Measurements from ENCODE around the gene SMIM43.
"Not testable (repeated sequence)": the region's sequence is repeated elsewhere in the genome, so short reads cannot be mapped to it uniquely, and the experiment has no call there.

SMIM43 gene

DNA sequence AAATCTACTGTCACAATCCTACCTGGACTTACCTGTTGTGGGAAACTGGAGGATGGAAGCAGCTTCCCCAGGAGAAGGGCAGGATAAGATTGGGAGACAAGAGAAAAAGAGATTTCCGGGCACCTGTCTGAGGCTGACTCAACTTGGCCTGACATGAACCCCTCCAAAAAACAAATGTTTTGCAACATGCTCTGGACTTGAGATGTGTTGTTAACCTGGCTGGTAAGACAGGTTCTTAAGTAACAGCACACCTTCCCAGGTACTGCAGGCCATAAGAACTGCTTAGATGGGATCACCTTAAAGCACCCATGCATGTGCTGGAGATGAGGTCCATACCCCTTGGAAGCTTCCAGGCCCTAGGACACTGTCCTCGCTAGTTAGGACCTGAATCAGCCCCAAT lies 4.4 kb upstream of the SMIM43 start:
- no peak overlapping the region for H3K4me3 ChIP-seq (ENCODE audit: low read length)
- DNase-seq (ENCODE audit: low read depth) = no peak
- TF ChIP-seq, protein P1, sequence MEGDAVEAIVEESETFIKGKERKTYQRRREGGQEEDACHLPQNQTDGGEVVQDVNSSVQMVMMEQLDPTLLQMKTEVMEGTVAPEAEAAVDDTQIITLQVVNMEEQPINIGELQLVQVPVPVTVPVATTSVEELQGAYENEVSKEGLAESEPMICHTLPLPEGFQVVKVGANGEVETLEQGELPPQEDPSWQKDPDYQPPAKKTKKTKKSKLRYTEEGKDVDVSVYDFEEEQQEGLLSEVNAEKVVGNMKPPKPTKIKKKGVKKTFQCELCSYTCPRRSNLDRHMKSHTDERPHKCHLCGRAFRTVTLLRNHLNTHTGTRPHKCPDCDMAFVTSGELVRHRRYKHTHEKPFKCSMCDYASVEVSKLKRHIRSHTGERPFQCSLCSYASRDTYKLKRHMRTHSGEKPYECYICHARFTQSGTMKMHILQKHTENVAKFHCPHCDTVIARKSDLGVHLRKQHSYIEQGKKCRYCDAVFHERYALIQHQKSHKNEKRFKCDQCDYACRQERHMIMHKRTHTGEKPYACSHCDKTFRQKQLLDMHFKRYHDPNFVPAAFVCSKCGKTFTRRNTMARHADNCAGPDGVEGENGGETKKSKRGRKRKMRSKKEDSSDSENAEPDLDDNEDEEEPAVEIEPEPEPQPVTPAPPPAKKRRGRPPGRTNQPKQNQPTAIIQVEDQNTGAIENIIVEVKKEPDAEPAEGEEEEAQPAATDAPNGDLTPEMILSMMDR (conservative IDR thresholded peaks at IDR 0.05; ENCODE audit: low read depth, low read length) = no peak

DNA sequence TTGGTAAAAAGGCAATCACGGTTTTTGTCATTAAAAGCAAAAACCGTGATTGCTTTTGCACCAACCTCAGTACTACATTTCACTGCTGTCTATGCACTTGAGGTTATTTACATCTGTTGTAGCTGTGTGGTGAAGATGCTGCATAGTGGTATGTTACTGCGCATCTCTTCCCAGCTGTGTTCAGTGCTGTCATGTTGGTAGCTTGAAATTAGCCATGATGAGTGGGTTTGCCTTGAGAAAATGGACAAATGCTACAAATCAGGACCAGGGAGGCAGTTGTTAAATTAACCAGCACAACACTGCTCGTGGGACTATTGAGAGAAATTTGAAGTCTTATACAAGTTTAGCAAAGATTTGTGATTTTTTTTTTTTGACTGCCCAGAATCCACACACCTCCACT lies 2.2 kb upstream of the SMIM43 start:
- no peak for DNase-seq (ENCODE audit: low read depth)
- H3K4me3 ChIP-seq (ENCODE audit: low read length) = no peak overlapping the region
- TF ChIP-seq, protein P1 (conservative IDR thresholded peaks at IDR 0.05; ENCODE audit: low read depth, low read length) = no peak

DNA sequence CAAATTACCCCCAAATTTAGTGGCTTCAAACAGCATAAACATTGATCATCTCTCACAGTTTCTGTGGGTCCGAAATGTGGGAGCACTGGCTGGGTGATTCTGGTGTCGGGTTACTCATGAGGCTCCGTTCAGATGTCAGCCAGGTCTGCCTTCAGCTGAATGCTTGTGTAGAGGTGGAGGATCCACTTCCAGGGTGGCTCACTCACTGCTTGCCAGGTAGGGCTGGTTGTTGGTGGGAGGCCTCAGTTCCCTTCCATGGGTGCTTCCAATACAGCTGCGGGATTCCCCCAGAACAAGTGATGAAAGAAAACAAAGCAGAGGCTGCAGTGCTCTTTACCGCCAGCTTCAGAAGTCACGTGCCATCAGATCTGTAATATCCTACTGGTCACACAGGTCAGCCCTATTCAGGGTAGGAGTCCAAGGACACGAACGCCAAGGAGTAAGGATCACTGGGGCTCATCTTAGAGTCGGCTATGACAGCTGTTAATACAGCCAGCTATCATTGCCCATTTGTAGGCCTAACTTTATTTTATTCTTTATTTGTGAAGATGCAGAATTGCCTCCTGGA lies 1.1 kb upstream of the SMIM43 start:
- peak overlapping the region; percentile 68 for H3K4me3 ChIP-seq (ENCODE audit: low read length)

DNA sequence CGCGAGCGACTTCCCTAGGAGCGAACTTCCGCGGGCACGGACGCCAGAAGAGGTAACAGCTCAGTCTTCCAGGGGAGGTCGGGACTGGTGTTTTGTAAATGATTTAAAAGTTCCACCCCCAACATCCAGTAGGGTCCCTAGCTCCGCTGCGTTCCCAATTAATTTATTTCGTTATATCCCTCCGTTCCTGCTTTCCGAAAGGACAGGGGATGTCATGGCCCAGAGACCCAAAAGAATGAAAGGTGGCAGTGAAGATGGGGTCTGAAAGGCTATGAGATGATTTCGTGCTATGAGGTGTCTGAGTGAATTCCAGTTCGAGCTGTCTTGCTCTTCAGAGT lies 373 bp upstream of the SMIM43 start:
- TF ChIP-seq, protein P1 (conservative IDR thresholded peaks at IDR 0.05; ENCODE audit: low read depth, low read length) = no peak
- peak overlapping the region; percentile 68 for H3K4me3 ChIP-seq (ENCODE audit: low read length)
- DNase-seq (ENCODE audit: low read depth) = no peak

More for the DNA sequence above, 1.1 kb upstream of the SMIM43 start:
- no peak for DNase-seq (ENCODE audit: low read depth)
- TF ChIP-seq, protein P1 (conservative IDR thresholded peaks at IDR 0.05; ENCODE audit: low read depth, low read length) = no peak

DNA sequence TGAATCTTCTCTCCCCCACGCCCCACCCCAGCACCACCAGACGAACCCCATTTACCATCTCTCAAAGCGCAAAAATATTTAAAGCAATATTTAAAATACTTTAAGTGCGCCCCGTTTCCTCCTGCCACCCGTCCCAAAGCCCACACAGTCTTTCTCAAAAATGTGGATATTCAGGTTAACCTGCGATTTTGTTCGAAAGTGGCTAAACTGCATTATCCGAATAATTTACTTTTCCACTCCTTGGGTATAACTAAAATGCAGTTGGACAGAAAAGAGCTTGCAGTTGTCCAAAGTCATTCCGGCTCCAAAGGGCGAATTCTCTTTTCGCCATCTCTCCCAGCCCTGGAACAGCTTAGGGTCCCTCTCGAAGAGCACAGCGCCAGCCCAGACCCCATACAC lies 662 bp downstream of the SMIM43 start:
- no peak for DNase-seq (ENCODE audit: low read depth)
- TF ChIP-seq, protein P1 (conservative IDR thresholded peaks at IDR 0.05; ENCODE audit: low read depth, low read length) = no peak

DNA sequence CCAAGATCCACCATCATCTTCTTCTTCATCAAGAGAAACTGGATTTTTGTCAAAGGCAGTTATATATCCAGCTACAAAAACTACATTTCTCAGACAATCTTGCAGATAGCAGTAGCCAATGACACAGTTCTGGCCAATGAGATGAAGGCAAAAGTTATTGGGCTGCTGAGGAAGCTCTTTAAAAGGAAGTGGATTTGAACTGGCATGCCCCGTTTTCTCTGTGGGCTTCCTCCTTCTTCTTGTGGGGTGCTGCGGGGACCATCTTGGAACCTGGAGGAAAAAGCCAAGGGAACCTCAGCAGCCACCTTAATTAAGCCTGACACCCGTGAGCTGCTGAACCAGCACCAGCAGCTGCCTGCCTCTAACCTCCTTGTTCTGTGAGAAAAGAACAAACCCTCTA lies 4.8 kb downstream of the SMIM43 start:
- TF ChIP-seq, protein P1 (conservative IDR thresholded peaks at IDR 0.05; ENCODE audit: low read depth, low read length) = no peak
- DNase-seq (ENCODE audit: low read depth) = no peak
- H3K4me3 ChIP-seq (ENCODE audit: low read length) = no peak overlapping the region

More for the DNA sequence above, 662 bp downstream of the SMIM43 start:
- H3K4me3 ChIP-seq (ENCODE audit: low read length) = peak overlapping the region; percentile 68

DNA sequence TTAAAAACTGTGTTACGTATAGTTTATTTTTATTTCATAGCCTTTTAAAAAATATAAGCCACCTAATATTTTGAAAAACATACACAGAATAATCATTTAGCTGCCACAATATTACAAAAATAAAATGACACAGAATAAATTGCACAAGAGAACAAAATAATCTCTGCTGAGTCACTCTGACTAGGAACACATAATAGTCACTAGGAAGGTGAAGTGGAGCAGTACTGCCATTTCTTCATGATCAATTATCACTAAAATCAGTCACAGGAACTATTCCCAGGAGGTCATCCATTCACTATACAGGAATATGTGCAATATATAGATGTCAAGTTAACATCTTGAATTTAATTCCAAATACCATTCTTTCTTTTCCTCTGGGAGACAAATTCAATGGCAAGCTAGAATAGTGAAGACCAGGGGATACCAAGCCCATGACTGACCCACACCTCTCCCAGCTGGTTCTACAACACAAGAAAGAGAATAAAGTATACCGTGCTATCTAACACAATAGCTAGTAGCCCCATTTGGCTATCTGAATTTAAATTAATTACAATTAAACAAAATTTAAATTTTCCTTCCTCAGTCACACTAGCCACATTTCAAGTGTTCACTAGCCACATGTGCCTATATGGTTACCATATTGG lies 5.9 kb downstream of the SMIM43 start:
- H3K4me3 ChIP-seq (ENCODE audit: low read length) = no peak overlapping the region
- DNase-seq (ENCODE audit: low read depth) = no peak
- TF ChIP-seq, protein P1 (conservative IDR thresholded peaks at IDR 0.05; ENCODE audit: low read depth, low read length) = no peak

DNA sequence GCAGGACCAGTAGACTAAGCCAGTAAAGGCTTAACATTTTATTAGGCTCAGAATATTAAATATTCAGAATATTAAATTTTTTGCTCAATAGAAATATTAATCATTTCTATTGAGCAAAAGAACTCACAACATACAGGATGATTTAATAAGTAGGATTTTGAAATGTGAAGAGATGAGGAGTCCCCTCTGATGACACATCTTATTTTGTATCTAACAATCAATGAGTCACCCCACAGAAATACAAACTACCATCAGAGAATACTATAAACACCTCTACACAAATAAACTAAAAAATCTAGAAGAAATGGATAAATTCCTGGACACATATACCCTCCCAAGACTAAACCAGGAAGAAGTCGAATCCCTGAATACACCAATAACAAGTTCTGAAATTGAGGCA lies 12.8 kb downstream of the SMIM43 start:
- DNase-seq (ENCODE audit: low read depth); H3K4me3 ChIP-seq (ENCODE audit: low read length): not testable (repeated sequence)

All from retinal pigment epithelial cell (primary cell).